CD14-positive monocyte (primary cell): ENCODE data around the gene KCNS1. TPM values are rescaled to one million over a fixed set of nuclear protein-coding genes. Genes with fewer than 3 reads are reported as not detected.

Experiments
- DNase-seq, 3 donors: peaks; one replicate each; pipeline ENCODE4 v3.0.0-alpha.2; 2011 to 2022
- H2AFZ ChIP-seq: 2 replicates; pipeline ENCODE4 v1.6.0; 2012; ENCODE audit warnings: mild to moderate bottlenecking, low read depth, low read length, inconsistent platforms; ENCODE audit not compliant: insufficient read depth, poor library complexity, severe bottlenecking
- H3K27ac ChIP-seq, 2 donors: 1 replicate in 1 of 2; 2 replicates in 1 of 2; pipeline ENCODE4 v1.5.1; 2012 to 2013; ENCODE audit warnings: low read length in 2 of 2, control low read depth in 1 of 2, inconsistent platforms in 1 of 2, low read depth in 1 of 2, mild to moderate bottlenecking in 1 of 2
- H3K27me3 ChIP-seq, 2 donors: one replicate each; pipeline versions ENCODE4 v1.6.0 to v1.6.1; 2011 to 2013; ENCODE audit warnings: low read length in 2 of 2; ENCODE audit not compliant: control insufficient read depth in 2 of 2, insufficient read depth in 2 of 2
- H3K36me3 ChIP-seq, 2 donors: replicated peaks in 1 of 2; 1 replicate in 1 of 2; 2 replicates in 1 of 2; pipeline versions ENCODE4 v1.5.1 to v1.6.1; 2012 to 2013; ENCODE audit warnings: low read length in 2 of 2, control low read depth in 1 of 2, inconsistent platforms in 1 of 2, mild to moderate bottlenecking in 1 of 2; ENCODE audit not compliant: insufficient read depth in 2 of 2, control insufficient read depth in 1 of 2
- H3K4me1 ChIP-seq, 2 donors: 1 replicate in 1 of 2; 2 replicates in 1 of 2; pipeline versions ENCODE4 v1.5.1 to v1.6.1; 2012 to 2013; ENCODE audit warnings: low read length in 2 of 2, control low read depth in 1 of 2, inconsistent platforms in 1 of 2, mild to moderate bottlenecking in 1 of 2, moderate library complexity in 1 of 2; ENCODE audit not compliant: insufficient read depth in 2 of 2, control insufficient read depth in 1 of 2
- H3K4me2 ChIP-seq: replicated peaks from 2 replicates; pipeline ENCODE3; 2012; ENCODE audit warnings: low read length, moderate library complexity, mild to moderate bottlenecking; ENCODE audit not compliant: poor library complexity, severe bottlenecking; ENCODE audit errors: extremely low read depth
- H3K4me3 ChIP-seq, 3 experiments: fragments of 200-600 bp in 1 of 3; sonication (generic) in 1 of 3; replicated peaks in 1 of 3; 1 replicate in 2 of 3; 2 replicates in 1 of 3; pipeline ENCODE4 v1.5.1; 2011 to 2013; ENCODE audit warnings: low read length in 3 of 3, mild to moderate bottlenecking in 3 of 3, control low read depth in 2 of 3, low read depth in 2 of 3, inconsistent platforms in 1 of 3, moderate library complexity in 1 of 3
- H3K79me2 ChIP-seq: 2 replicates; pipeline ENCODE4 v1.6.0; 2012; ENCODE audit warnings: mild to moderate bottlenecking, control low read depth, inconsistent platforms, low read length, moderate library complexity; ENCODE audit not compliant: insufficient read depth
- H3K9ac ChIP-seq: 2 replicates; pipeline ENCODE4 v1.6.0; 2017; ENCODE audit warnings: low read length, mild to moderate bottlenecking; ENCODE audit not compliant: insufficient read depth, poor library complexity, severe bottlenecking
- H3K9me3 ChIP-seq, 2 donors: replicated peaks in 1 of 2; 1 replicate in 1 of 2; 2 replicates in 1 of 2; pipeline versions ENCODE4 v1.5.1 to v1.6.1; 2012 to 2013; ENCODE audit warnings: low read length in 2 of 2, control low read depth in 1 of 2; ENCODE audit not compliant: control insufficient read depth in 1 of 2, insufficient read depth in 1 of 2
- H4K20me1 ChIP-seq: 2 replicates; pipeline ENCODE4 v1.6.0; 2012; ENCODE audit warnings: mild to moderate bottlenecking, low read length, control low read depth, moderate library complexity; ENCODE audit not compliant: insufficient read depth
- H3K27ac Mint-ChIP-seq, 7 donors: one replicate each; pipeline ENCODE4 v1.8.0; 2020; ENCODE audit warnings: mild to moderate bottlenecking in 7 of 7, mixed read lengths in 7 of 7, moderate library complexity in 6 of 7, inconsistent platforms in 2 of 7
- H3K27me3 Mint-ChIP-seq, 3 donors: one replicate each; pipeline ENCODE4 v1.8.0; 2021 to 2022; ENCODE audit warnings: low read depth in 3 of 3, mild to moderate bottlenecking in 3 of 3, mixed read lengths in 3 of 3, moderate library complexity in 3 of 3, inconsistent platforms in 1 of 3
- H3K36me3 Mint-ChIP-seq, 2 donors: one replicate each; pipeline ENCODE4 v1.8.0; 2020; ENCODE audit warnings: mixed read lengths in 2 of 2, inconsistent platforms in 1 of 2, mild to moderate bottlenecking in 1 of 2
- H3K4me1 Mint-ChIP-seq: one replicate; pipeline ENCODE4 v1.8.0; 2020; ENCODE audit warnings: mild to moderate bottlenecking, mixed read lengths
- H3K4me3 Mint-ChIP-seq, 2 donors: one replicate each; pipeline ENCODE4 v1.8.0; 2020; ENCODE audit warnings: mild to moderate bottlenecking in 2 of 2, mixed read lengths in 2 of 2, moderate library complexity in 1 of 2
- H3K9me3 Mint-ChIP-seq, 7 donors: one replicate each; pipeline ENCODE4 v1.8.0; 2020 to 2022; ENCODE audit warnings: mixed read lengths in 7 of 7, mild to moderate bottlenecking in 6 of 7, moderate library complexity in 6 of 7, inconsistent platforms in 2 of 7
- WGBS: methylation state at CpG from one replicate; pipeline ENCODE4 v1.1.5; 2013; ENCODE audit warnings: missing lambda C conversion rate; ENCODE audit not compliant: insufficient coverage; 5-methylcytosine and 5-hydroxymethylcytosine counted together
- intact Hi-C, 2 donors: fragments of 100-400 bp; cut with micrococcal nuclease; formaldehyde crosslinking; loops; one replicate each; pipeline versions ENCODE4 v1.15.0 to v1.15.1; 2023
- polyA plus RNA-seq, 3 donors: library from polyadenylated mRNA; depleted of rRNA in 1 of 3; unstranded in 2 of 3; stranded (reverse) in 1 of 3; fragments of 300-500 nt in 2 of 3; fragments of >200 nt in 1 of 3; fragmentation: Illumina TruSeq in 2 of 3; gene quantifications; 1 replicate in 2 of 3; 2 replicates in 1 of 3; pipeline ENCODE4 v1.2.3, GENCODE V29; 2012 to 2021
- TF ChIP-seq, protein P1 (sequence below): fragments of 200-600 bp; IDR thresholded peaks from one replicate; pipeline ENCODE4 v1.8.0; 2022; ENCODE audit warnings: antibody characterized with exemption, mild to moderate bottlenecking

Gene KCNS1
- polyA plus RNA-seq, 3 donors: 0.23 TPM; not detected in 2

- Histone ChIP-seq H3K9me3 (no peaks in the 10 kb centered on the region), H3K9ac (no peak overlapping the region), H4K20me1 (peaks cover 45% of the 10 kb centered on the region), H3K27me3 (no peaks in the 10 kb centered on the region), H3K4me3 (no peak overlapping the region), H3K4me1 (no peaks in the 10 kb centered on the region), H3K79me2 (no peaks in the 10 kb centered on the region), H2AFZ (no peak overlapping the region), H3K4me2 (no peak overlapping the region), H3K27ac (no peak overlapping the region), H3K36me3 (peaks cover 25 to 85% of the 10 kb centered on the region in 2 donors)
- no peak overlapping the region for H3K4me3 Mint-ChIP-seq
- H3K4me1 Mint-ChIP-seq: peaks cover 6% of the 10 kb centered on the region
- peak overlapping the region in 1 of 7 donors; percentile 15 for H3K27ac Mint-ChIP-seq
- no CpG with 5 or more reads among the region's 2 CpGs for WGBS
- peaks cover 61 to 87% of the 10 kb centered on the region in 2 donors for H3K36me3 Mint-ChIP-seq
- H3K9me3 Mint-ChIP-seq: peaks cover 2 to 10% (median 5%) of the 10 kb centered on the region in 7 donors
- no peak for DNase-seq
- TF ChIP-seq, protein P1, sequence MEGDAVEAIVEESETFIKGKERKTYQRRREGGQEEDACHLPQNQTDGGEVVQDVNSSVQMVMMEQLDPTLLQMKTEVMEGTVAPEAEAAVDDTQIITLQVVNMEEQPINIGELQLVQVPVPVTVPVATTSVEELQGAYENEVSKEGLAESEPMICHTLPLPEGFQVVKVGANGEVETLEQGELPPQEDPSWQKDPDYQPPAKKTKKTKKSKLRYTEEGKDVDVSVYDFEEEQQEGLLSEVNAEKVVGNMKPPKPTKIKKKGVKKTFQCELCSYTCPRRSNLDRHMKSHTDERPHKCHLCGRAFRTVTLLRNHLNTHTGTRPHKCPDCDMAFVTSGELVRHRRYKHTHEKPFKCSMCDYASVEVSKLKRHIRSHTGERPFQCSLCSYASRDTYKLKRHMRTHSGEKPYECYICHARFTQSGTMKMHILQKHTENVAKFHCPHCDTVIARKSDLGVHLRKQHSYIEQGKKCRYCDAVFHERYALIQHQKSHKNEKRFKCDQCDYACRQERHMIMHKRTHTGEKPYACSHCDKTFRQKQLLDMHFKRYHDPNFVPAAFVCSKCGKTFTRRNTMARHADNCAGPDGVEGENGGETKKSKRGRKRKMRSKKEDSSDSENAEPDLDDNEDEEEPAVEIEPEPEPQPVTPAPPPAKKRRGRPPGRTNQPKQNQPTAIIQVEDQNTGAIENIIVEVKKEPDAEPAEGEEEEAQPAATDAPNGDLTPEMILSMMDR: no peak
- H3K27me3 Mint-ChIP-seq: no peaks in the 10 kb centered on the region
- intact Hi-C loops: no loop called here
These were observed 15.6 kb downstream of the KCNS1 start for GRCh38 chr20:45085289-45085688.

DNA sequence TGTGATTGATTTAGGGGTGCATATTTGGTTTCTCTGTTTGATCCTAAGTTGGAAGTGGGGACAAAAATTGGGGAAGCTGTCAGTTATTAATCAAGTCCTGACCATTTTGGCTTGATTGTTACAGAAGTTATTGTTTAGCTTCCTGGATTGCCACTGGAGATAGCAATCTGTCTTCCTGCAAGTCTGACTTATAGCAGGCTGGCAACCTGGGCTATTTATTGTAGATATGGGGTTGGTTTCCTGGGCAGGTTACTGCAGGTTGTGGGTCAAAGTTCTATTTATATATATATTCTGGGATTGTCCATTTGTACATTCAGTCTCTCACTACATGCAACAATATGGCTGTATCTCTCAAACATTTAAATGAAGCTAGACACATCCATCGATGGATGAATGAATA is 17.8 kb downstream of the KCNS1 start:
- H3K27ac ChIP-seq: no peak overlapping the region
- H3K4me2 ChIP-seq: no peak overlapping the region
- Mint-ChIP-seq H3K36me3 (peaks cover 73 to 89% of the 10 kb centered on the region in 2 donors), H3K9me3 (peaks cover 2 to 11% (median 5%) of the 10 kb centered on the region in 7 donors), H3K4me1 (peaks cover 6% of the 10 kb centered on the region), H3K27me3 (no peaks in the 10 kb centered on the region), H3K27ac (no peak overlapping the region), H3K4me3 (no peak overlapping the region)
- no peaks in the 10 kb centered on the region for H3K4me1 ChIP-seq
- H3K9ac ChIP-seq: no peak overlapping the region
- no peak overlapping the region for H3K4me3 ChIP-seq
- TF ChIP-seq, protein P1: no peak
- intact Hi-C loops: no loop called here
- H3K9me3 ChIP-seq: no peaks in the 10 kb centered on the region
- no peak overlapping the region for H2AFZ ChIP-seq
- H3K79me2 ChIP-seq: no peaks in the 10 kb centered on the region
- no CpG with 5 or more reads among the region's 1 CpG for WGBS
- H3K27me3 ChIP-seq: no peaks in the 10 kb centered on the region
- DNase-seq: no peak
- peaks cover 47 to 88% of the 10 kb centered on the region in 2 donors for H3K36me3 ChIP-seq
- peaks cover 64% of the 10 kb centered on the region for H4K20me1 ChIP-seq
